Prostate gland (tissue), 2 donors: ENCODE measurements around the gene EHMT2. TPM values are rescaled to one million over a fixed set of nuclear protein-coding genes. Genes with fewer than 3 reads are reported as not detected.
"Not testable (repeated sequence)": the region's sequence is repeated elsewhere in the genome, so short reads cannot be mapped to it uniquely, and the experiment has no call there.

ENCODE experiments used
- DNase-seq: peaks from one replicate; pipeline ENCODE4 v3.0.0-alpha.2; 2019; ENCODE audit warnings: low spot score
- H3K27ac ChIP-seq, 2 donors: fragments of 200-600 bp; sonication (generic); 2 replicates each; pipeline ENCODE4 v1.5.1; 2017 to 2019
- H3K27me3 ChIP-seq: fragments of 200-600 bp; sonication (generic); replicated peaks from 2 replicates; pipeline ENCODE4 v1.5.1; 2019; ENCODE audit not compliant: insufficient read depth
- H3K36me3 ChIP-seq, 2 donors: fragments of 200-600 bp; sonication (generic); 1 replicate in 1 of 2; 2 replicates in 1 of 2; pipeline versions ENCODE4 v1.5.1 to v1.8.1; 2017 to 2019
- H3K4me1 ChIP-seq: fragments of 200-600 bp; sonication (generic); replicated peaks from 2 replicates; pipeline ENCODE4 v1.5.1; 2019
- H3K4me3 ChIP-seq, 2 donors: fragments of 200-600 bp; sonication (generic); 2 replicates each; pipeline ENCODE4 v1.5.1; 2017 to 2019
- H3K9me3 ChIP-seq: fragments of 200-600 bp; sonication (generic); 2 replicates; pipeline ENCODE4 v1.5.1; 2017
- POLR2A ChIP-seq: fragments of 450-650 bp; IDR thresholded peaks from one replicate; pipeline ENCODE4 v1.6.1; 2016; ENCODE audit warnings: antibody characterized with exemption, mild to moderate bottlenecking
- POLR2AphosphoS5 ChIP-seq: sonication (generic); formaldehyde crosslinking; IDR thresholded peaks from one replicate; pipeline ENCODE4 v1.6.1; 2017; ENCODE audit warnings: antibody characterized with exemption
- WGBS: methylation state at CpG from one replicate; pipeline ENCODE4 v1.1.5; 2018; 5-methylcytosine and 5-hydroxymethylcytosine counted together
- intact Hi-C: fragments of 100-400 bp; cut with DNase I; formaldehyde crosslinking; loops from one replicate; pipeline ENCODE4 v1.14.2; 2022
- total RNA-seq, 2 donors: library from RNA; depleted of rRNA; stranded (reverse); fragments of >200 nt; gene quantifications; one replicate each; pipeline ENCODE4 v1.1.0, GENCODE V29; 2016
- TF ChIP-seq, protein P1 (sequence below), 4 experiments: fragments of 200-600 bp in 2 of 4; fragments of 450-650 bp in 2 of 4; sonication (generic) in 2 of 4; IDR thresholded peaks; 1 replicate in 3 of 4; 2 replicates in 1 of 4; pipeline ENCODE4 v1.5.1; 2016 to 2019; ENCODE audit warnings: antibody characterized with exemption in 4 of 4, mild to moderate bottlenecking in 2 of 4, moderate library complexity in 2 of 4

EHMT2 gene
- total RNA-seq, 2 donors from 2014 or later: 53.6 to 92.8 TPM

DNA sequence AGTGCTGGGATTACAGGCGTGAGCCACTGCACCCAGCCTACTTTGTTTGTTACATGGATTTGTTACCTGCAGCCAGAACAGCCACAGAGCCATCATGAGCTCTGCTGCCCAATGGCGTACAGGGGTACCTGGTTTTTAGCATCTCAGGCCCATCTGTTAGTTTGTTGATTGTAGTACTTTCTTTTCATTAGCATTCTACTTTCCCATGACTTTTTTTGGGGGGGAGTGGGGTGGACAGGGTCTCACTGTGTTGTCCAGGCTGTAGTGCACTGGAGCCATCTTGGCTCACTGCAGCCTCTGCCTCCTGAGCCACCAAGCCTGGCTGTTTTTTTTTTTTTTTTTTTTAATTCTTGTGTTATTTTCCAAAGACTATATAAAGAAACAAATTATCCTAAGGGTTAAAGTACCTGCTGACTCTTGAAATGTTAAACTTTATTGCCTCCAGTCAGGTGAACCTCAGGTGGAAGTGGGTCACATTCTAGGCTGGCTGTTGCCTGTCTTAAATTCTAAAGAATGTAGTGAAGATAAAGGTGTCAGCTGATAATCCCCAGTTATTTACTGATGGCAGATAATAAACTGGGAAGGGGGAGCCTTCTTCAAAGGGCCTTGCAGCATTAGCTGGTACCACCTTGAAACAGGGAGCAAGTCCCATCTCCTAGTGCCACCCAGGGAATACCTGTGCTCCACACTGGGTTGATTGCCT, 50.1 kb downstream of the EHMT2 start:
- H3K27ac ChIP-seq: no peak overlapping the region
- DNase-seq: no peak
- intact Hi-C loops: no loop called here
- H3K4me3 ChIP-seq: no peak overlapping the region
- H3K9me3 ChIP-seq: no peaks in the 10 kb centered on the region
- 89% methylated on average over 2 of the region's 2 CpGs for WGBS
- no peaks in the 10 kb centered on the region for H3K36me3 ChIP-seq
- TF ChIP-seq POLR2AphosphoS5 (no peak), POLR2A (no peak)
- TF ChIP-seq, protein P1, sequence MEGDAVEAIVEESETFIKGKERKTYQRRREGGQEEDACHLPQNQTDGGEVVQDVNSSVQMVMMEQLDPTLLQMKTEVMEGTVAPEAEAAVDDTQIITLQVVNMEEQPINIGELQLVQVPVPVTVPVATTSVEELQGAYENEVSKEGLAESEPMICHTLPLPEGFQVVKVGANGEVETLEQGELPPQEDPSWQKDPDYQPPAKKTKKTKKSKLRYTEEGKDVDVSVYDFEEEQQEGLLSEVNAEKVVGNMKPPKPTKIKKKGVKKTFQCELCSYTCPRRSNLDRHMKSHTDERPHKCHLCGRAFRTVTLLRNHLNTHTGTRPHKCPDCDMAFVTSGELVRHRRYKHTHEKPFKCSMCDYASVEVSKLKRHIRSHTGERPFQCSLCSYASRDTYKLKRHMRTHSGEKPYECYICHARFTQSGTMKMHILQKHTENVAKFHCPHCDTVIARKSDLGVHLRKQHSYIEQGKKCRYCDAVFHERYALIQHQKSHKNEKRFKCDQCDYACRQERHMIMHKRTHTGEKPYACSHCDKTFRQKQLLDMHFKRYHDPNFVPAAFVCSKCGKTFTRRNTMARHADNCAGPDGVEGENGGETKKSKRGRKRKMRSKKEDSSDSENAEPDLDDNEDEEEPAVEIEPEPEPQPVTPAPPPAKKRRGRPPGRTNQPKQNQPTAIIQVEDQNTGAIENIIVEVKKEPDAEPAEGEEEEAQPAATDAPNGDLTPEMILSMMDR (IDR thresholded peaks at IDR 0.05): no peak
- H3K27me3 ChIP-seq: no peaks in the 10 kb centered on the region
- H3K4me1 ChIP-seq: no peaks in the 10 kb centered on the region

DNA sequence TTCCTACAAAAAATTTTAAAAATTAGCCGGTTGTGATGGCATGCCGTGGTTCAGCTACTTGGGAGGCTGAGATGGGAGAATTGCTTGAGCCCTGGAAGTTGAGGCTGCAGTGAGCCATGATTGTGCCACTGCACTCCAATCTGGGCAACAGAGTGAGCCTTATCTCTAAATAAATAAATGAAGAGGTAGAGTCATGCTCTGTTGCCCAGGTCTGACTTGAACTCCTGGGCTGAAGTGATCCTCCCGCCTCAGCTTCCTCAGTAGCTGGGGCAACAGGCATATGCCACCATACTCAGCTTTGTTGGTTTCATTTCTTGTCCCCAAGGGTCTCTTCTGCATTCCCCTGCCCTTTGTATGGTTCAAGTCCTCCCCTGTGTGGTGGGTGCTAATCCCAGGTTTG, 53.0 kb downstream of the EHMT2 start:
- no peaks in the 10 kb centered on the region for H3K36me3 ChIP-seq
- H3K27ac ChIP-seq: no peak overlapping the region
- H3K9me3 ChIP-seq: no peaks in the 10 kb centered on the region
- no peak overlapping the region for H3K4me3 ChIP-seq
- no peaks in the 10 kb centered on the region for H3K4me1 ChIP-seq
- intact Hi-C loops: no loop called here
- TF ChIP-seq POLR2A: no peak
- no peak for TF ChIP-seq POLR2AphosphoS5
- TF ChIP-seq, protein P1 (IDR thresholded peaks at IDR 0.05): no peak
- DNase-seq: no peak
- no peaks in the 10 kb centered on the region for H3K27me3 ChIP-seq
- 93% methylated on average over 3 of the region's 3 CpGs for WGBS

DNA sequence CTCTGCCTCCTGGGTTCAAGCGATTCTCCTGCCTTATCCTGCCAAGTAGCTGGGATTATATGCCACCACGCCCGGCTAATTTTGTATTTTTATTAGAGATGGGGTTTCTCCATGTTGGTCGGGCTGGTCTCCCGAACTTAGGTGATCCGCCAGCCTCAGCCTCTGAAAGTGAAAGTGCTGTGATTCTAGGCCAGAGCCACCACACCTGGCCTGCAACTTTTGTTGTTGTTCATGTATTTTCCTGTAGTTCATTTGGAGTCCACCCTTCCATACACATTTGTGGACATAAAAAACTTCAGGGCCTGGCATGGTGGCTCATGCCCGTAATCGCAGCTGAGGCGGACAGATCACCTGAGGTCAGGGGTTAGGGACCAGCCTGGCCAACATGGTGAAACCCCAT, 55.4 kb downstream of the EHMT2 start:
- Histone ChIP-seq H3K4me1 (peaks cover 5% of the 10 kb centered on the region), H3K27me3 (no peaks in the 10 kb centered on the region), H3K36me3 (peaks cover 0 to 3% of the 10 kb centered on the region in 2 donors), H3K9me3 (no peaks in the 10 kb centered on the region), H3K4me3 (no peak overlapping the region), H3K27ac (no peak overlapping the region)
- intact Hi-C loops: no loop called here
- no peak for TF ChIP-seq POLR2A
- TF ChIP-seq, protein P1 (IDR thresholded peaks at IDR 0.05): no peak
- TF ChIP-seq POLR2AphosphoS5: no peak
- no peak for DNase-seq
- 84% methylated on average over 9 of the region's 9 CpGs for WGBS

DNA sequence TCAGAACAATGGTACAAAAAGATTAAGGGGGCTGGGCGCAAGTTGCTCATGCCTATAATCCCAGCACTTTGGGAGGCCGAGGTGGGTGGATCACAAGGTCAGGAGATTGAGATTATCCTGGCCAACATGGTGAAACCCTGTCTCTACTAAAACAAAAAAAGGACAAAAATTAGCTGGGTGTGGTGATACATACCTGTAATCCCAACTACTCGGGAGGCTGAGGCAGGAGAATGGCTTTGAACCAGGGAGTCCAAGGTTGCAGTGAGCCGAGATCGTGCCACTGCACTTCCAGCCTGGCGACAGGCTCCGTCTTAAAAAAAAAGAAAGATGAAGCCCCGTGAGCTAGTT, 57.7 kb downstream of the EHMT2 start:
- WGBS: 88% methylated on average over 8 of the region's 8 CpGs
- H3K4me1 ChIP-seq: peaks cover 14% of the 10 kb centered on the region

DNA sequence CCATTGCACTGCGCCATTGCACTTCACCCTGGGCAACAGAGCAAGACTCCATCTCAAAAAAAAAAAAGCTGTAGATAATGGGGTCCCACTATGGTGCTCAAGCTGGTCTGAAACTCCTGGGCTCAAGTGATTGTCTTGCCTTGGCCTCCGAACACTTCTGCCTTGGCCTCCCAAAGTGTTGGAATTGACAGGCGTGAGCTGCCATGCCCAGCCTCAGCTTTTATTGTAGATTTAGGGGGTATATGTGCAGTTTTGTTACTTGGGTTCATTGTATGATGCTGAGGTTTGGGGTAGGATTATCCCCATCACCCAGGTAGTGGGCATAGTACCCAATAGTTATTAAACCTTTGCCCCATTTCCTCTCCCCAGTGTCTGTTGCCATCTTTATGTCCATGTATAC, 58.5 kb downstream of the EHMT2 start:
- WGBS: 93% methylated on average over 3 of the region's 3 CpGs
- no peak for DNase-seq
- no peak for TF ChIP-seq POLR2A
- TF ChIP-seq, protein P1 (IDR thresholded peaks at IDR 0.05): no peak
- no peak for TF ChIP-seq POLR2AphosphoS5
- Histone ChIP-seq H3K9me3 (no peaks in the 10 kb centered on the region), H3K4me3 (no peak overlapping the region), H3K27me3 (no peaks in the 10 kb centered on the region), H3K27ac (no peak overlapping the region), H3K36me3 (peaks cover 0 to 3% of the 10 kb centered on the region in 2 donors), H3K4me1 (peaks cover 14% of the 10 kb centered on the region)
- intact Hi-C loops: no loop called here

More for the DNA sequence above, 57.7 kb downstream of the EHMT2 start:
- H3K36me3 ChIP-seq, H3K27me3 ChIP-seq, H3K9me3 ChIP-seq, H3K27ac ChIP-seq, DNase-seq, intact Hi-C loops, H3K4me3 ChIP-seq: not testable (repeated sequence)

DNA sequence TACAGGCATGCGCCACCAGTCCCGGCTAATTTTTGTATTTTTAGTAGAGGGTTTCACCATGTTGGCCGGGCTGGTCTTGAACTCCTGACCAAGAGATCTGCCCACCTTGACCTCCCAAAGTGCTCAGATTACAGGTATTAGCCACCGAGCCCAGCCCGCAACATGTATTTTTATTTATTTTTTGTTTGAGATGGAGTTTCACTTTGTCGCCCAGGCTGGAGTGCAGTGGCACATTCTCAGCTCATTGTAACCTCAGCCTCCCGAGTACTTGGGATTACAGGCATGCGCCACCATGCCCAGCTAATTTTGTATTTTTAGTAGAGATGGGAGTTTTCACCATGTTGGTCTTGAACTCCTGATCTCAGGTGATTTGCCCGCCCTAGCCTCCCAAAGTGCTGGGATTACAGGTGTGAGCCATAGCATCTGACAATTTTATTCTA, 59.4 kb downstream of the EHMT2 start:
- H3K36me3 ChIP-seq, H3K27ac ChIP-seq, H3K9me3 ChIP-seq, DNase-seq, H3K4me3 ChIP-seq, H3K27me3 ChIP-seq, intact Hi-C loops: not testable (repeated sequence)
- H3K4me1 ChIP-seq: peaks cover 14% of the 10 kb centered on the region
- 87% methylated on average over 9 of the region's 9 CpGs for WGBS
